Small intestine (tissue), 7 donors: ENCODE measurements around the gene RRP1. TPM values are rescaled to one million over a fixed set of nuclear protein-coding genes. Genes with fewer than 3 reads are reported as not detected.

ENCODE experiments used
- DNase-seq, 2 donors: peaks; one replicate each; pipeline versions ENCODE4 v3.0.0 to v3.0.0-alpha.2; 2013
- FAIRE-seq: peaks from 2 replicates; lab custom pipeline; 2012; peaks lifted over from hg19 to GRCh38; lab: Jason Lieb, UNC
- H3K27ac ChIP-seq, 3 donors: one replicate each; pipeline ENCODE4 v1.5.1; 2013; ENCODE audit warnings: low read length in 2 of 3, mild to moderate bottlenecking in 2 of 3, control low read depth in 1 of 3, inconsistent platforms in 1 of 3, low read depth in 1 of 3, moderate library complexity in 1 of 3
- H3K27me3 ChIP-seq, 3 donors: one replicate each; pipeline ENCODE4 v1.6.1; 2013; ENCODE audit warnings: low read length in 3 of 3, inconsistent platforms in 1 of 3; ENCODE audit not compliant: control insufficient read depth in 3 of 3, insufficient read depth in 3 of 3
- H3K36me3 ChIP-seq, 3 donors: one replicate each; pipeline ENCODE4 v1.6.1; 2013; ENCODE audit warnings: low read length in 3 of 3, inconsistent platforms in 1 of 3, low read depth in 1 of 3, mild to moderate bottlenecking in 1 of 3, moderate library complexity in 1 of 3; ENCODE audit not compliant: control insufficient read depth in 3 of 3, insufficient read depth in 2 of 3
- H3K4me1 ChIP-seq, 3 donors: one replicate each; pipeline ENCODE4 v1.6.1; 2013; ENCODE audit warnings: low read length in 2 of 3, inconsistent platforms in 1 of 3, low read depth in 1 of 3, mild to moderate bottlenecking in 1 of 3, moderate library complexity in 1 of 3; ENCODE audit not compliant: control insufficient read depth in 3 of 3, insufficient read depth in 2 of 3
- H3K4me3 ChIP-seq, 3 donors: one replicate each; pipeline ENCODE4 v1.5.1; 2013; ENCODE audit warnings: low read length in 3 of 3, control low read depth in 1 of 3, inconsistent platforms in 1 of 3, low read depth in 1 of 3, mild to moderate bottlenecking in 1 of 3, moderate library complexity in 1 of 3
- H3K9me3 ChIP-seq, 2 donors: one replicate each; pipeline ENCODE4 v1.6.1; 2013; ENCODE audit warnings: low read depth in 1 of 2, low read length in 1 of 2; ENCODE audit not compliant: control insufficient read depth in 2 of 2, insufficient read depth in 1 of 2
- WGBS, 3 donors: extraction: QIAGEN DNeasy Blood & Tissue Kit; methylation state at CpG; one replicate each; pipeline ENCODE4 v1.1.7; 2013; 5-methylcytosine and 5-hydroxymethylcytosine counted together
- polyA plus RNA-seq, 4 donors: library from polyadenylated mRNA; stranded (reverse) in 3 of 4; unstranded in 1 of 4; fragments of 200-250 nt in 3 of 4; fragments of 120-200 nt in 1 of 4; gene quantifications; one replicate each; pipeline versions ENCODE4 v1.2.1 to v1.2.3, GENCODE V29; 2013
- donor health status: healthy with polysubstance abuse.
- donor health status: control.
- donor health status: control.
- donor health status: Bipolar disorder and iron deficiency.
- donor health status: healthy.

Gene RRP1
- polyA plus RNA-seq, 4 donors, result 7.2 to 21.0 (median 12.5) TPM

- Histone ChIP-seq H3K36me3 (no peaks in the 10 kb centered on the region), H3K4me3 (no peak overlapping the region), H3K27me3 (peaks cover 0 to 22% (median 3%) of the 10 kb centered on the region in 3 donors), H3K27ac (no peak overlapping the region), H3K9me3 (no peaks in the 10 kb centered on the region), H3K4me1 (no peaks in the 10 kb centered on the region)
- no peak for FAIRE-seq
- 56 to 77% (median 64%) methylated on average over 24 of the region's 24 CpGs for WGBS, 3 donors
- DNase-seq, result peak in 1 of 2 donors; percentile 35
Measured at GRCh38 chr21:43825242-43825935, 36.0 kb downstream of the RRP1 start.

- H3K4me3 ChIP-seq, result no peak overlapping the region
- no peak overlapping the region for H3K27ac ChIP-seq
- H3K4me1 ChIP-seq, result no peaks in the 10 kb centered on the region
- H3K27me3 ChIP-seq, result peaks cover 0 to 22% (median 3%) of the 10 kb centered on the region in 3 donors
- DNase-seq, result peak in 1 of 2 donors; percentile 29
- 20 to 51% (median 41%) methylated on average over 25 to 31 of the region's 31 CpGs for WGBS, 3 donors
- FAIRE-seq, result no peak
- no peaks in the 10 kb centered on the region for H3K36me3 ChIP-seq
- H3K9me3 ChIP-seq, result no peaks in the 10 kb centered on the region
Measured at GRCh38 chr21:43825936-43826622, 36.7 kb downstream of the RRP1 start.

- Histone ChIP-seq H3K27me3 (peaks cover 0 to 22% (median 3%) of the 10 kb centered on the region in 3 donors), H3K36me3 (no peaks in the 10 kb centered on the region), H3K9me3 (no peaks in the 10 kb centered on the region), H3K27ac (no peak overlapping the region), H3K4me1 (no peaks in the 10 kb centered on the region), H3K4me3 (no peak overlapping the region)
- DNase-seq (no peak), FAIRE-seq (no peak)
- WGBS, 3 donors, result 18 to 60% (median 35%) methylated on average over 8 of the region's 8 CpGs
Measured at GRCh38 chr21:43826623-43826974, 37.2 kb downstream of the RRP1 start.

GRCh38 chr21:43827015-43827611 is 37.7 kb downstream of the RRP1 start:
- FAIRE-seq (no peak), DNase-seq (no peak)
- Histone ChIP-seq H3K27me3 (peaks cover 0 to 22% (median 3%) of the 10 kb centered on the region in 3 donors), H3K36me3 (no peaks in the 10 kb centered on the region), H3K9me3 (peaks cover 0 to 3% of the 10 kb centered on the region in 2 donors), H3K4me3 (no peak overlapping the region), H3K27ac (no peak overlapping the region), H3K4me1 (no peaks in the 10 kb centered on the region)
- WGBS, 3 donors, result 36 to 62% (median 49%) methylated on average over 18 of the region's 18 CpGs

- H3K9me3 ChIP-seq, result peaks cover 0 to 11% of the 10 kb centered on the region in 2 donors
- no peak overlapping the region for H3K27ac ChIP-seq
- H3K4me3 ChIP-seq, result no peak overlapping the region
- no peak for DNase-seq
- no peaks in the 10 kb centered on the region for H3K36me3 ChIP-seq
- WGBS, 3 donors, result 82 to 86% (median 82%) methylated on average over 12 of the region's 12 CpGs
- no peak for FAIRE-seq
- H3K4me1 ChIP-seq, result no peaks in the 10 kb centered on the region
- H3K27me3 ChIP-seq, result peaks cover 0 to 22% (median 3%) of the 10 kb centered on the region in 3 donors
Measured at GRCh38 chr21:43829161-43829560, 39.8 kb downstream of the RRP1 start.

GRCh38 chr21:43829575-43830119 is 40.3 kb downstream of the RRP1 start:
- no peak overlapping the region for H3K4me3 ChIP-seq
- H3K4me1 ChIP-seq, result no peaks in the 10 kb centered on the region
- H3K9me3 ChIP-seq, result peaks cover 0 to 11% of the 10 kb centered on the region in 2 donors
- H3K36me3 ChIP-seq, result no peaks in the 10 kb centered on the region
- H3K27ac ChIP-seq, result no peak overlapping the region
- no peak for DNase-seq
- FAIRE-seq, result no peak
- 50 to 70% (median 61%) methylated on average over 22 of the region's 22 CpGs for WGBS, 3 donors
- H3K27me3 ChIP-seq, result peaks cover 0 to 22% (median 3%) of the 10 kb centered on the region in 3 donors

GRCh38 chr21:43832158-43832550 is 42.8 kb downstream of the RRP1 start:
- H3K9me3 ChIP-seq, result peaks cover 0 to 11% of the 10 kb centered on the region in 2 donors
- FAIRE-seq (no peak), DNase-seq (no peak)
- H3K27ac ChIP-seq, result no peak overlapping the region
- no peaks in the 10 kb centered on the region for H3K36me3 ChIP-seq
- H3K27me3 ChIP-seq, result peaks cover 0 to 3% (median 0%) of the 10 kb centered on the region in 3 donors
- H3K4me1 ChIP-seq, result no peaks in the 10 kb centered on the region
- 87 to 93% (median 91%) methylated on average over 14 of the region's 14 CpGs for WGBS, 3 donors
- H3K4me3 ChIP-seq, result no peak overlapping the region

GRCh38 chr21:43832648-43833047 is 43.3 kb downstream of the RRP1 start:
- H3K27me3 ChIP-seq, result no peaks in the 10 kb centered on the region
- no peak overlapping the region for H3K4me3 ChIP-seq
- FAIRE-seq, result no peak
- H3K9me3 ChIP-seq, result peaks cover 0 to 11% of the 10 kb centered on the region in 2 donors
- WGBS, 3 donors, result 86 to 89% (median 87%) methylated on average over 10 of the region's 10 CpGs
- H3K36me3 ChIP-seq, result no peaks in the 10 kb centered on the region
- DNase-seq, result no peak
- H3K4me1 ChIP-seq, result no peaks in the 10 kb centered on the region
- H3K27ac ChIP-seq, result no peak overlapping the region
